K562 (cell line): ENCODE results near the gene CIAPIN1. TPM values are rescaled to one million over a fixed set of nuclear protein-coding genes. Genes with fewer than 3 reads are reported as not detected.
A peak's percentile ranks its signal among the peaks of the same experiment; 100 is the strongest.

Experiments used
- ARID3B ChIP-seq: fragments of 250-450 bp; sonication (Bioruptor Pico); IDR thresholded peaks from 2 replicates; pipeline ENCODE4 v1.4.0; 2020; ENCODE audit warnings: borderline replicate concordance
- BCLAF1 ChIP-seq, 2 experiments: fragments of 450-650 bp in 1 of 2; IDR thresholded peaks; 2 replicates each; pipeline ENCODE4 v1.6.1; 2011 to 2017; ENCODE audit warnings: low read depth in 2 of 2, antibody characterized with exemption in 1 of 2, borderline replicate concordance in 1 of 2, low read length in 1 of 2, mild to moderate bottlenecking in 1 of 2, mixed read lengths in 1 of 2; ENCODE audit not compliant: control insufficient read depth in 1 of 2
- DEAF1 ChIP-seq: fragments of 450-650 bp; formaldehyde crosslinking; IDR thresholded peaks from 2 replicates; pipeline ENCODE4 v1.4.0; 2020; ENCODE audit warnings: mild to moderate bottlenecking, moderate library complexity
- FOXJ3 ChIP-seq: sonication (generic); formaldehyde crosslinking; IDR thresholded peaks from 2 replicates; pipeline ENCODE4 v1.4.0; 2020; ENCODE audit warnings: mild to moderate bottlenecking, missing genetic modification reagents
- HCFC1 ChIP-seq: IDR thresholded peaks from 2 replicates; pipeline ENCODE4 v1.6.1; 2012; ENCODE audit warnings: low read depth, low read length, improper control_type of control experiment
- MAFF ChIP-seq: IDR thresholded peaks from 2 replicates; pipeline ENCODE4 v1.6.1; 2012; ENCODE audit warnings: low read length, improper control_type of control experiment
- MCM3 ChIP-seq: fragments of 450-650 bp; IDR thresholded peaks from 2 replicates; pipeline ENCODE4 v1.6.1; 2016
- NR2C1 ChIP-seq, 2 experiments: fragments of 450-650 bp; IDR thresholded peaks; 2 replicates each; pipeline ENCODE4 v1.6.1; 2017; ENCODE audit warnings: mild to moderate bottlenecking in 2 of 2, antibody characterized with exemption in 1 of 2, inconsistent platforms in 1 of 2, missing compliant biosample characterization in 1 of 2, missing genetic modification characterization in 1 of 2
- RAD21 ChIP-seq, 2 experiments: fragments of 250-450 bp in 1 of 2; fragments of 450-650 bp in 1 of 2; sonication (Bioruptor Pico) in 1 of 2; formaldehyde crosslinking in 1 of 2; IDR thresholded peaks in 1 of 2; conservative IDR thresholded peaks in 1 of 2; 2 replicates each; pipeline versions ENCODE4 v1.4.0 to v1.8.0; 2020 to 2022; ENCODE audit warnings: mild to moderate bottlenecking in 2 of 2, moderate library complexity in 1 of 2
- SNIP1 ChIP-seq: fragments of 450-650 bp; IDR thresholded peaks from 2 replicates; pipeline ENCODE4 v1.7.1; 2017; ENCODE audit warnings: low read depth, mild to moderate bottlenecking
- SP1 ChIP-seq: sonication (generic); formaldehyde crosslinking; IDR thresholded peaks from 2 replicates; pipeline ENCODE4 v1.8.1; 2022; ENCODE audit warnings: mild to moderate bottlenecking, missing genetic modification reagents
- ZEB2 ChIP-seq: fragments of 450-650 bp; IDR thresholded peaks from 2 replicates; pipeline ENCODE4 v1.6.1; 2016
- ZNF589 ChIP-seq: fragments of 200-800 bp; sonication (Bioruptor generic); IDR thresholded peaks from 2 replicates; pipeline ENCODE4 v1.6.1; 2016; ENCODE audit warnings: low read depth, missing genetic modification characterization, missing compliant biosample characterization
- polyA plus RNA-seq, 8 experiments: library from polyadenylated mRNA; depleted of rRNA in 4 of 8; stranded (reverse) in 5 of 8; unstranded in 3 of 8; fragments of >200 nt; fragmentation: Nextera tagmentation in 2 of 8; fragmentation: Illumina TruSeq in 1 of 8; extraction: Ambion mirVana in 2 of 8; extraction: Trizol in 1 of 8; gene quantifications; 2 replicates each; pipeline versions ENCODE4 v1.2.1 to v1.2.3, GENCODE V29; 2011 to 2014; ENCODE audit warnings: inconsistent platforms in 1 of 8, missing spikeins in 1 of 8
- total RNA-seq, 7 experiments: library from RNA; depleted of rRNA in 6 of 7; stranded (reverse); fragments of >200 nt in 6 of 7; fragmentation: Illumina TruSeq in 2 of 7; extraction: Trizol in 2 of 7; gene quantifications; 2 replicates each; pipeline versions ENCODE4 v1.2.1 to v1.2.3, GENCODE V29; 2011 to 2021; ENCODE audit warnings: low replicate concordance in 1 of 7

Gene CIAPIN1
- total and polyA plus RNA-seq, 9 of the 15 experiments (the other 6 are each of a cell fraction or from before 2014, with no cell fraction given): 71.8 to 263 (median 95.7) TPM

GRCh38 chr16:57422026-57422944 lies 24.9 kb downstream of the CIAPIN1 start (continued):
- TF ChIP-seq ARID3B: no peak
- no peak for TF ChIP-seq MCM3
- TF ChIP-seq SP1 (CRISPR knock-in tag): peak; percentile 46; the same call in 1 of the 2 replicates
- no peak for TF ChIP-seq MAFF
- no peak for TF ChIP-seq ZNF589
- TF ChIP-seq ZEB2: no peak
- TF ChIP-seq FOXJ3: no peak
- no peak for TF ChIP-seq NR2C1 (IDR thresholded peaks at IDR 0.05)
- 0 out of 2 replicates have a peak, but pooled peaks have one; percentile 31 for TF ChIP-seq NR2C1 (tag; IDR thresholded peaks at IDR 0.05)
- peak; percentile 59 for TF ChIP-seq DEAF1 (CRISPR knock-in tag)
- no peak for TF ChIP-seq HCFC1
- no peak for TF ChIP-seq SNIP1
- TF ChIP-seq BCLAF1 (IDR thresholded peaks at IDR 0.05; ENCODE audit: borderline replicate concordance in 1 of 2, control insufficient read depth in 1 of 2, low read depth in 2 of 2, low read length in 1 of 2): no peak
- TF ChIP-seq RAD21 (CRISPR knock-in tag; conservative IDR thresholded peaks at IDR 0.05 in 1 of 2, IDR thresholded peaks at IDR 0.05 in 1 of 2): peak; percentile 74 to 78
